HepG2 (cell line): ENCODE measurements around the gene AIF1. TPM values are rescaled to one million over a fixed set of nuclear protein-coding genes. Genes with fewer than 3 reads are reported as not detected.
A peak's percentile ranks its signal among the peaks of the same experiment; 100 is the strongest.

Source experiments
- ATAC-seq: fragments of 200-7000 bp; cut with Tn5 transposase; 3 replicates; pipeline ENCODE4 v1.9.1; 2020; ENCODE audit warnings: mild to moderate bottlenecking, moderate library complexity
- BruUV-seq: library from RNA; stranded (reverse); fragments of 400-500 nt; replicated peaks from 2 replicates; lab custom pipeline; 2021; lab: Mats Ljungman, UMichigan
- CTCF ChIA-PET: fragments of 300-600 bp; formaldehyde crosslinking; extraction: SDS; loops from one replicate; lab custom pipeline; 2021; ENCODE audit warnings: low total read pairs, inconsistent platforms, low intra/inter-chr PET ratio; lab: Yijun Ruan, JAX
- POLR2A ChIA-PET: fragments of 350-600 bp; sonication (Branson Sonifier 250); formaldehyde crosslinking; loops from one replicate; lab custom pipeline; 2020; ENCODE audit warnings: antibody characterized with exemption, inconsistent platforms; lab: Yijun Ruan, JAX
- DNase-seq: peaks from one replicate; pipeline ENCODE4 v3.0.0-alpha.2; 2015; ENCODE audit warnings: low spot score
- FAIRE-seq: peaks from 3 replicates; lab custom pipeline; 2011; peaks lifted over from hg19 to GRCh38; lab: Jason Lieb, UNC
- H2AFZ ChIP-seq: one replicate; pipeline ENCODE4 v1.6.1; 2011; ENCODE audit warnings: low read length, inconsistent platforms
- H3K27ac ChIP-seq: fragments of 300-600 bp; 3 replicates; pipeline ENCODE4 v1.8.0; 2011; ENCODE audit warnings: mixed run types, mild to moderate bottlenecking, mixed read lengths, low read length, inconsistent platforms; ENCODE audit not compliant: insufficient read depth; ENCODE audit errors: extremely low read length
- H3K27me3 ChIP-seq, 2 experiments: fragments of 200-600 bp in 1 of 2; 2 replicates in 1 of 2; 3 replicates in 1 of 2; pipeline versions ENCODE4 v1.6.0 to v1.8.0; 2011; ENCODE audit warnings: low read length in 2 of 2, mild to moderate bottlenecking in 2 of 2, moderate library complexity in 2 of 2, inconsistent platforms in 1 of 2; ENCODE audit not compliant: insufficient read depth in 2 of 2, control insufficient read depth in 1 of 2
- H3K36me3 ChIP-seq, 2 experiments: fragments of 200-600 bp in 1 of 2; replicated peaks in 1 of 2; 2 replicates in 1 of 2; 3 replicates in 1 of 2; pipeline versions ENCODE4 v1.5.1 to v1.8.0; 2011; ENCODE audit warnings: low read length in 2 of 2, inconsistent platforms in 1 of 2; ENCODE audit not compliant: insufficient read depth in 2 of 2, control insufficient read depth in 1 of 2
- H3K4me1 ChIP-seq: 2 replicates; pipeline ENCODE4 v1.5.1; 2012; ENCODE audit warnings: low read length, inconsistent platforms; ENCODE audit not compliant: insufficient read depth
- H3K4me2 ChIP-seq: 2 replicates; pipeline ENCODE4 v1.6.0; 2011; ENCODE audit warnings: low read depth, low read length, inconsistent platforms
- H3K4me3 ChIP-seq, 3 experiments: fragments of 200-600 bp in 1 of 3; sonication (generic), shearing (Covaris generic) in 1 of 3; replicated peaks in 1 of 3; 2 replicates each; pipeline ENCODE4 v1.5.1; 2011 to 2016; ENCODE audit warnings: low read length in 3 of 3, inconsistent platforms in 2 of 3, low read depth in 2 of 3, mild to moderate bottlenecking in 2 of 3, control low read depth in 1 of 3, mixed read lengths in 1 of 3; ENCODE audit not compliant: insufficient read depth in 1 of 3
- H3K79me2 ChIP-seq: one replicate; pipeline ENCODE4 v1.6.1; 2011; ENCODE audit warnings: low read length, inconsistent platforms; ENCODE audit not compliant: insufficient read depth
- H3K9ac ChIP-seq: 2 replicates; pipeline ENCODE4 v1.6.0; 2011; ENCODE audit warnings: mild to moderate bottlenecking, low read depth, low read length, inconsistent platforms; ENCODE audit not compliant: insufficient read depth
- H3K9me3 ChIP-seq: 2 replicates; pipeline ENCODE4 v1.5.1; 2012; ENCODE audit warnings: mild to moderate bottlenecking, low read length
- H4K20me1 ChIP-seq: 2 replicates; pipeline ENCODE4 v1.6.0; 2011; ENCODE audit warnings: inconsistent platforms, mild to moderate bottlenecking, low read length, moderate library complexity; ENCODE audit not compliant: insufficient read depth
- HNRNPL ChIP-seq: fragments of 200-400 bp; formaldehyde crosslinking; IDR thresholded peaks from 2 replicates; pipeline ENCODE4 v1.6.1; 2017; ENCODE audit warnings: mild to moderate bottlenecking, low read depth, low read length
- NR1H2 ChIP-seq: sonication (generic); formaldehyde crosslinking; IDR thresholded peaks from 2 replicates; pipeline ENCODE4 v1.8.1; 2022; ENCODE audit warnings: low read depth, missing genetic modification reagents, borderline replicate concordance
- PITX1 ChIP-seq: sonication (generic); formaldehyde crosslinking; IDR thresholded peaks from 2 replicates; pipeline ENCODE4 v1.5.1; 2020; ENCODE audit warnings: mild to moderate bottlenecking, missing genetic modification reagents
- POLR2AphosphoS5 ChIP-seq: IDR thresholded peaks from 2 replicates; pipeline ENCODE4 v1.6.1; 2012; ENCODE audit warnings: low read depth, low read length
- RBFOX2 ChIP-seq: fragments of 200-400 bp; formaldehyde crosslinking; IDR thresholded peaks from 2 replicates; pipeline ENCODE4 v1.6.1; 2017; ENCODE audit warnings: low read depth, mild to moderate bottlenecking, low read length
- RBM39 ChIP-seq: fragments of 200-400 bp; formaldehyde crosslinking; IDR thresholded peaks from one replicate; pipeline ENCODE4 v1.6.1; 2018; ENCODE audit warnings: antibody characterized with exemption, mild to moderate bottlenecking, low read depth, low read length; ENCODE audit not compliant: poor library complexity, severe bottlenecking
- ZNF180 ChIP-seq: sonication (generic); formaldehyde crosslinking; IDR thresholded peaks from 2 replicates; pipeline ENCODE4 v1.4.0; 2020; ENCODE audit warnings: low read depth, missing genetic modification reagents, borderline replicate concordance
- WGBS: methylation state at CpG from one replicate; pipeline ENCODE4 v1.1.6; 2017; ENCODE audit warnings: low lambda C conversion rate; 5-methylcytosine and 5-hydroxymethylcytosine counted together
- in situ Hi-C: cut with HindIII; loops from 2 replicates; pipeline ENCODE4 v1.10.0; 2017; ENCODE audit warnings: low pct_unique_long_range_greater_than_20kb; ENCODE audit not compliant: extremely low pct_ligation_motif_present
- intact Hi-C: fragments of 100-400 bp; cut with micrococcal nuclease; formaldehyde crosslinking; loops from one replicate; pipeline ENCODE4 v1.10.0; 2022; ENCODE audit not compliant: unreplicated experiment
- polyA plus RNA-seq, 8 experiments: library from polyadenylated mRNA; depleted of rRNA in 3 of 8; stranded (reverse) in 7 of 8; unstranded in 1 of 8; fragments of >200 nt; fragmentation: Illumina TruSeq in 4 of 8; extraction: Trizol in 4 of 8; gene quantifications; 2 replicates each; pipeline versions ENCODE4 v1.2.1 to v1.2.3, GENCODE V29; 2011 to 2016; ENCODE audit warnings: low read depth in 4 of 8, missing spikeins in 1 of 8, mixed read lengths in 1 of 8; ENCODE audit not compliant: insufficient read depth in 1 of 8
- total RNA-seq, 5 experiments: library from RNA; depleted of rRNA; stranded (reverse); fragments of >200 nt; fragmentation: Illumina TruSeq; extraction: Trizol; gene quantifications; 2 replicates each; pipeline ENCODE4 v1.2.3, GENCODE V29; 2016; ENCODE audit warnings: low read depth in 1 of 5

Gene AIF1
- total and polyA plus RNA-seq, 2 of the 13 experiments (the other 11 are each of a cell fraction or from before 2014, with no cell fraction given), result 1.5 TPM; not detected in 1

DNA sequence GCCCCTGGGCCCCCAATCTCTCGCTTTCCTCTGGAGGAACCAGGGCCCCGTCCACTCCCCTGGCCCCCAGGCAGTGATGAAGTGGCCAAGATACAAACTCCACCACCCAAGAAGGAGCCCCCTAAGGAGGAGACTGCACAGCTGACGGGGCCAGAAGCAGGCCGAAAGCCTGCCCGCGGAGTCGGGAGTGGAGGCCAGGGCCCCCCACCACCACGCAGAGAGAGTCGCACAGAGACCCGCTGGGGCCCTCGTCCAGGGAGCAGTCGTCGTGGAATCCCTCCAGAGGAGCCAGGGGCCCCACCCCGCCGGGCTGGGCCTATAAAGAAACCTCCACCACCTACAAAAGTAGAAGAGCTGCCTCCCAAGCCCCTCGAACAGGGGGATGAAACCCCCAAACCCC is 16.2 kb downstream of the AIF1 start:
- H3K9me3 ChIP-seq, result no peaks in the 10 kb centered on the region
- H3K4me3 ChIP-seq, result no peak overlapping the region
- TF ChIP-seq RBFOX2 (peak; percentile 3; the same call in 1 of the 2 replicates), PITX1 (CRISPR knock-in tag) (no peak)
- in situ Hi-C loops (no loop called here), intact Hi-C loops (no loop called here)
- H3K27ac ChIP-seq, result no peak overlapping the region
- H3K4me1 ChIP-seq, result no peaks in the 10 kb centered on the region
- H3K27me3 ChIP-seq, result no peaks in the 10 kb centered on the region
- ATAC-seq (no peak; the same call in 2 of the 3 replicates), FAIRE-seq (no peak), DNase-seq (no peak)
- H3K4me2 ChIP-seq, result no peak overlapping the region
- H3K79me2 ChIP-seq, result no peaks in the 10 kb centered on the region
- H3K9ac ChIP-seq, result no peak overlapping the region
- peaks cover 73 to 100% of the 10 kb centered on the region in 2 experiments for H3K36me3 ChIP-seq
- BruUV-seq, result TSS peak; percentile 14
- WGBS, result 98% methylated on average over 9 of the region's 16 CpGs
- no peaks in the 10 kb centered on the region for H4K20me1 ChIP-seq
- POLR2A ChIA-PET, result no interaction called here
- CTCF ChIA-PET, result no interaction called here
- H2AFZ ChIP-seq, result no peak overlapping the region

DNA sequence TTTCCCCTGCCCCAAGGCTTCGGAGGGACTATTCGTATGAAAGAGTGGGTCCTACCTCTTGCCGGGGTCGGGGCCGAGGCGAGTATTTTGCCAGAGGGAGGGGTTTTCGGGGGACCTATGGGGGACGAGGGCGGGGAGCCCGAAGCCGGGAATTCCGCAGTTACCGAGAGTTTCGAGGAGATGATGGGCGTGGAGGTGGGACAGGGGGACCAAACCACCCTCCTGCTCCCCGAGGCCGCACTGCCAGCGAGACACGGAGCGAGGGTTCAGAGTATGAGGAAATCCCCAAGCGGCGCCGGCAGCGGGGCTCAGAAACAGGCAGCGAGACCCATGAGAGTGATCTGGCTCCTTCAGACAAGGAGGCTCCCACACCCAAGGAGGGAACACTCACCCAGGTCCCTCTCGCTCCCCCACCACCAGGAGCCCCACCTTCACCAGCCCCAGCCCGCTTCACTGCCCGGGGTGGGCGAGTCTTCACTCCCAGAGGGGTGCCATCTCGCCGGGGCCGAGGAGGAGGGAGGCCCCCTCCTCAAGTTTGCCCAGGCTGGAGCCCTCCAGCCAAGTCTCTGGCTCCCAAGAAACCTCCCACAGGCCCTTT is 16.7 kb downstream of the AIF1 start:
- no peak overlapping the region for H3K4me2 ChIP-seq
- CTCF ChIA-PET, result no interaction called here
- no peak overlapping the region for H2AFZ ChIP-seq
- ATAC-seq (no peak; the same call in 2 of the 3 replicates), FAIRE-seq (no peak), DNase-seq (no peak)
- in situ Hi-C loops (no loop called here), intact Hi-C loops (no loop called here)
- POLR2A ChIA-PET, result interaction anchor here (1.5 kb wide), 1 partner anchor 11 kb away, joined by 4 read pairs; the partner anchor contains the start of gene PRRC2A
- peaks cover 72 to 100% of the 10 kb centered on the region in 2 experiments for H3K36me3 ChIP-seq
- no peaks in the 10 kb centered on the region for H3K27me3 ChIP-seq
- BruUV-seq, result no TSS peak
- no peaks in the 10 kb centered on the region for H3K9me3 ChIP-seq
- no peak overlapping the region for H3K27ac ChIP-seq
- H3K4me3 ChIP-seq, result no peak overlapping the region
- H3K4me1 ChIP-seq, result no peaks in the 10 kb centered on the region
- no peaks in the 10 kb centered on the region for H3K79me2 ChIP-seq
- TF ChIP-seq POLR2AphosphoS5, result peak; percentile 19; the same call in 1 of the 2 replicates
- 0 out of 2 replicates have a peak, but pooled peaks have one; percentile 15 for TF ChIP-seq HNRNPL
- TF ChIP-seq RBM39, result peak; percentile 5
- no peak for TF ChIP-seq NR1H2 (CRISPR knock-in tag)
- peak; percentile 67 for TF ChIP-seq RBFOX2
- no peak for TF ChIP-seq ZNF180
- 98% methylated on average over 31 of the region's 32 CpGs for WGBS
- H3K9ac ChIP-seq, result no peak overlapping the region
- no peaks in the 10 kb centered on the region for H4K20me1 ChIP-seq
